H1 (cell line): ENCODE measurements around the gene SNAPC1. TPM values are rescaled to one million over a fixed set of nuclear protein-coding genes. Genes with fewer than 3 reads are reported as not detected.

Source experiments
- CTCF ChIA-PET: fragments of 300-600 bp; sonication (Branson Sonifier 250); formaldehyde crosslinking; loops from one replicate; lab custom pipeline; 2021; ENCODE audit not compliant: partially characterized antibody; lab: Charles Lee
- POLR2A ChIA-PET: fragments of 300-600 bp; sonication (Branson Sonifier 250); formaldehyde crosslinking; loops from one replicate; lab custom pipeline; 2021; ENCODE audit warnings: inconsistent platforms; ENCODE audit not compliant: partially characterized antibody; lab: Charles Lee
- DNase-seq, 2 experiments: peaks; one replicate each; pipeline versions ENCODE4 v3.0.0 to v3.0.0-alpha.2; 2010 to 2022; ENCODE audit warnings: low spot score in 2 of 2, low read depth in 1 of 2, mixed read lengths in 1 of 2
- FAIRE-seq: peaks from 2 replicates; lab custom pipeline; 2011; peaks lifted over from hg19 to GRCh38; lab: Jason Lieb, UNC
- H2AFZ ChIP-seq: 2 replicates; pipeline ENCODE4 v1.8.1; 2012; ENCODE audit warnings: low read length, inconsistent platforms
- H2AK5ac ChIP-seq: 2 replicates; pipeline ENCODE4 v1.6.1; 2013; ENCODE audit warnings: low read depth, low read length
- H2BK120ac ChIP-seq: replicated peaks from 2 replicates; pipeline ENCODE3; 2013; ENCODE audit warnings: low read depth, low read length, inconsistent platforms
- H2BK12ac ChIP-seq: 2 replicates; pipeline ENCODE4 v1.6.1; 2013; ENCODE audit warnings: low read depth, low read length
- H2BK15ac ChIP-seq: 2 replicates; pipeline ENCODE4 v1.6.1; 2013; ENCODE audit warnings: low read length
- H2BK20ac ChIP-seq: 2 replicates; pipeline ENCODE4 v1.6.1; 2013; ENCODE audit warnings: low read length
- H2BK5ac ChIP-seq: 2 replicates; pipeline ENCODE4 v1.6.1; 2013; ENCODE audit warnings: low read depth, low read length
- H3K14ac ChIP-seq: 2 replicates; pipeline ENCODE4 v1.6.1; 2013; ENCODE audit warnings: inconsistent platforms; ENCODE audit not compliant: insufficient read length
- H3K18ac ChIP-seq: 2 replicates; pipeline ENCODE4 v1.6.1; 2013; ENCODE audit warnings: low read length; ENCODE audit errors: extremely low read depth
- H3K23ac ChIP-seq: 2 replicates; pipeline ENCODE4 v1.6.1; 2013; ENCODE audit warnings: inconsistent platforms; ENCODE audit not compliant: insufficient read length
- H3K23me2 ChIP-seq: 2 replicates; pipeline ENCODE4 v1.6.1; 2013; ENCODE audit warnings: low read depth, low read length
- H3K27ac ChIP-seq: 2 replicates; pipeline ENCODE4 v1.6.1; 2011; ENCODE audit warnings: low read depth, low read length, inconsistent platforms
- H3K27me3 ChIP-seq, 4 experiments: replicated peaks in 1 of 4; 1 replicate in 1 of 4; 2 replicates in 3 of 4; pipeline versions ENCODE4 v1.6.1 to v1.8.1; 2011 to 2013; ENCODE audit warnings: low read length in 3 of 4, mild to moderate bottlenecking in 3 of 4, inconsistent platforms in 2 of 4, mixed read lengths in 2 of 4, moderate library complexity in 1 of 4; ENCODE audit not compliant: control insufficient read depth in 3 of 4, insufficient read depth in 3 of 4; ENCODE audit errors: extremely low read depth in 1 of 4
- H3K36me3 ChIP-seq, 4 experiments: 2 replicates each; pipeline versions ENCODE4 v1.6.1 to v1.8.1; 2011 to 2013; ENCODE audit warnings: mild to moderate bottlenecking in 4 of 4, low read length in 3 of 4, moderate library complexity in 2 of 4, control low read depth in 1 of 4, inconsistent platforms in 1 of 4; ENCODE audit not compliant: insufficient read depth in 4 of 4, control insufficient read depth in 2 of 4
- H3K4ac ChIP-seq: replicated peaks from 2 replicates; pipeline ENCODE3; 2013; ENCODE audit warnings: low read length, low read depth, mixed read lengths, inconsistent platforms; ENCODE audit not compliant: insufficient read length
- H3K4me1 ChIP-seq, 4 experiments: replicated peaks in 1 of 4; 1 replicate in 1 of 4; 2 replicates in 3 of 4; pipeline versions ENCODE4 v1.6.1 to v1.8.1; 2011 to 2013; ENCODE audit warnings: low read length in 3 of 4, inconsistent platforms in 2 of 4, mixed read lengths in 1 of 4; ENCODE audit not compliant: insufficient read depth in 4 of 4, control insufficient read depth in 3 of 4
- H3K4me2 ChIP-seq, 2 experiments: 2 replicates each; pipeline versions ENCODE4 v1.6.1 to v1.8.1; 2011 to 2013; ENCODE audit warnings: low read depth in 2 of 2, low read length in 2 of 2, control low read depth in 1 of 2, inconsistent platforms in 1 of 2, mild to moderate bottlenecking in 1 of 2; ENCODE audit not compliant: insufficient read depth in 1 of 2
- H3K4me3 ChIP-seq, 4 experiments: fragments of 200-600, 300-600 bp in 1 of 4; sonication (generic), shearing (Covaris generic), sonication (Bioruptor Twin) in 1 of 4; 2 replicates each; pipeline versions ENCODE4 v1.5.1 to v1.8.1; 2011 to 2016; ENCODE audit warnings: low read length in 4 of 4, low read depth in 3 of 4, control low read depth in 2 of 4, inconsistent platforms in 2 of 4, mild to moderate bottlenecking in 2 of 4, mixed read lengths in 1 of 4, moderate library complexity in 1 of 4; ENCODE audit not compliant: insufficient read depth in 2 of 4; ENCODE audit errors: extremely low read depth in 1 of 4
- H3K56ac ChIP-seq: replicated peaks from 2 replicates; pipeline ENCODE3; 2013; ENCODE audit warnings: low read depth, mild to moderate bottlenecking, mixed read lengths, low read length, inconsistent platforms; ENCODE audit not compliant: insufficient read length
- H3K79me1 ChIP-seq: 2 replicates; pipeline ENCODE4 v1.6.1; 2013; ENCODE audit warnings: low read depth, low read length, control low read depth
- H3K79me2 ChIP-seq, 2 experiments: 2 replicates each; pipeline versions ENCODE4 v1.6.1 to v1.8.1; 2012 to 2013; ENCODE audit warnings: low read length in 2 of 2, mild to moderate bottlenecking in 2 of 2, inconsistent platforms in 1 of 2; ENCODE audit not compliant: insufficient read depth in 2 of 2, control insufficient read depth in 1 of 2
- H3K9ac ChIP-seq, 4 experiments: replicated peaks in 1 of 4; 1 replicate in 1 of 4; 2 replicates in 3 of 4; pipeline versions ENCODE4 v1.6.1 to v1.8.1; 2011 to 2013; ENCODE audit warnings: low read depth in 3 of 4, low read length in 3 of 4, control low read depth in 2 of 4, mild to moderate bottlenecking in 2 of 4, moderate library complexity in 2 of 4, inconsistent platforms in 1 of 4; ENCODE audit errors: extremely low read depth in 1 of 4
- H3K9me3 ChIP-seq, 2 experiments: 2 replicates each; pipeline versions ENCODE4 v1.6.1 to v1.8.1; 2012 to 2013; ENCODE audit warnings: mild to moderate bottlenecking in 2 of 2, moderate library complexity in 2 of 2, control low read depth in 1 of 2, inconsistent platforms in 1 of 2, low read depth in 1 of 2, low read length in 1 of 2, mixed read lengths in 1 of 2; ENCODE audit not compliant: insufficient read depth in 2 of 2
- H4K20me1 ChIP-seq, 2 experiments: replicated peaks in 1 of 2; 2 replicates each; pipeline versions ENCODE3 to v1.8.1; 2011 to 2013; ENCODE audit warnings: inconsistent platforms in 2 of 2, low read length in 2 of 2, mild to moderate bottlenecking in 1 of 2; ENCODE audit not compliant: insufficient read depth in 2 of 2, control insufficient read depth in 1 of 2
- H4K5ac ChIP-seq: 2 replicates; pipeline ENCODE4 v1.6.1; 2013; ENCODE audit warnings: low read length, low read depth, mixed read lengths, inconsistent platforms; ENCODE audit not compliant: insufficient read length
- H4K8ac ChIP-seq: 2 replicates; pipeline ENCODE4 v1.8.0; 2013; ENCODE audit warnings: mild to moderate bottlenecking, moderate library complexity, low read length, inconsistent platforms; ENCODE audit not compliant: insufficient read depth; ENCODE audit errors: extremely low read depth
- H4K91ac ChIP-seq: replicated peaks from 2 replicates; pipeline ENCODE3; 2013; ENCODE audit warnings: low read length, mixed read lengths, inconsistent platforms; ENCODE audit not compliant: insufficient read length
- SRF ChIP-seq: IDR thresholded peaks from 2 replicates; pipeline ENCODE4 v1.6.1; 2011; ENCODE audit warnings: mild to moderate bottlenecking, low read depth, low read length, moderate library complexity
- WGBS, 2 experiments: shearing (Covaris generic) in 1 of 2; methylation state at CpG; one replicate each; pipeline versions ENCODE4 v1.1.6 to v1.1.7; 2013 to 2015; ENCODE audit warnings: low lambda C conversion rate in 2 of 2, mixed read lengths in 2 of 2, inconsistent platforms in 1 of 2, low coverage in 1 of 2, missing lambda C conversion rate in 1 of 2; ENCODE audit not compliant: insufficient replicate concordance in 2 of 2, insufficient coverage in 1 of 2, insufficient read length in 1 of 2; ENCODE audit errors: extremely low coverage in 1 of 2, missing lambda C conversion rate in 1 of 2; 5-methylcytosine and 5-hydroxymethylcytosine counted together
- polyA plus RNA-seq, 7 experiments: library from polyadenylated mRNA; depleted of rRNA in 3 of 7; stranded (reverse) in 5 of 7; unstranded in 2 of 7; fragments of >200 nt in 5 of 7; fragments of 200-250 nt in 2 of 7; gene quantifications; 1 replicate in 5 of 7; 2 replicates in 1 of 7; 4 replicates in 1 of 7; pipeline versions ENCODE4 v1.2.1 to v1.2.3, GENCODE V29; 2011 to 2013; ENCODE audit warnings: missing spikeins in 2 of 7, mixed read lengths in 2 of 7
- total RNA-seq: library from RNA; stranded (reverse); fragmentation: NEBNext Ultra II Directional; extraction: Animal tissue kit (Norgen Biotek cat#: 25700); gene quantifications from 2 replicates; pipeline ENCODE4 v1.2.1, GENCODE V29; 2021

SNAPC1 gene
- total and polyA plus RNA-seq, 2 of the 8 experiments (the other 6 are each of a cell fraction or from before 2014, with no cell fraction given) = 5.8 to 11.1 TPM

GRCh38 chr14:61756135-61756534 is 6.1 kb upstream of the SNAPC1 start:
- no peak for TF ChIP-seq SRF
- H3K23ac ChIP-seq = no peak overlapping the region
- no peaks in the 10 kb centered on the region for H3K27me3 ChIP-seq
- no peak overlapping the region for H4K91ac ChIP-seq
- no peak overlapping the region for H3K4ac ChIP-seq
- no peaks in the 10 kb centered on the region for H4K20me1 ChIP-seq
- no peak overlapping the region for H3K27ac ChIP-seq
- H4K8ac ChIP-seq = no peak overlapping the region
- ChIA-PET CTCF (interaction anchor here (1.0 kb wide), 1 partner anchor 105 kb away, joined by 3 read pairs; no protein-coding TSS in a partner anchor), POLR2A (interaction anchor here (1.2 to 1.8 kb wide), 2 partner anchors 13 to 61 kb away, joined by 3 to 4 read pairs; partner anchors contain the start of gene HIF1A)
- no peaks in the 10 kb centered on the region for H3K36me3 ChIP-seq
- H2AFZ ChIP-seq = no peak overlapping the region
- H3K18ac ChIP-seq = peak overlapping the region; percentile 6; the same call in 1 of the 2 replicates
- no peak overlapping the region for H3K14ac ChIP-seq
- FAIRE-seq (no peak), DNase-seq (no peak)
- no peak overlapping the region for H3K4me2 ChIP-seq
- no peak overlapping the region; the same call in 1 of the 2 replicates for H2BK5ac ChIP-seq
- H3K4me3 ChIP-seq = no peak overlapping the region
- H3K79me1 ChIP-seq = no peaks in the 10 kb centered on the region
- H3K9me3 ChIP-seq = no peaks in the 10 kb centered on the region
- no peak overlapping the region for H3K9ac ChIP-seq
- H3K4me1 ChIP-seq = peaks cover 0 to 5% (median 0%) of the 10 kb centered on the region in 4 experiments; a peak in 1 of 7 replicates
- peak overlapping the region; percentile 82; the same call in 1 of the 2 replicates for H2AK5ac ChIP-seq
- H3K79me2 ChIP-seq = no peaks in the 10 kb centered on the region
- no peak overlapping the region for H2BK120ac ChIP-seq
- 82% methylated on average over 2 of the region's 2 CpGs; no CpG with 5 or more reads in 1 of the 2 experiments for WGBS, 2 experiments
- peak overlapping the region; percentile 92; the same call in 1 of the 2 replicates for H2BK12ac ChIP-seq
- H3K56ac ChIP-seq = no peak overlapping the region
- no peak overlapping the region for H2BK20ac ChIP-seq
- no peaks in the 10 kb centered on the region; the same call in 1 of the 2 replicates for H3K23me2 ChIP-seq
- no peak overlapping the region for H4K5ac ChIP-seq
- no peak overlapping the region for H2BK15ac ChIP-seq
